Activated CD8-positive, alpha-beta T cell treated with anti-CD3 and anti-CD28 coated beads for 36 hours (primary cell): ENCODE data around the gene CPXM2. TPM values are rescaled to one million over a fixed set of nuclear protein-coding genes. Genes with fewer than 3 reads are reported as not detected.

Source experiments
- ATAC-seq: fragments of 200-7000 bp; cut with Tn5 transposase; one replicate; pipeline ENCODE4 v1.10.0; 2021; ENCODE audit warnings: mild to moderate bottlenecking, moderate library complexity
- CTCF ChIA-PET: fragments of 350-600 bp; sonication (Branson Sonifier 250); formaldehyde crosslinking; loops from one replicate; lab custom pipeline; 2021; ENCODE audit warnings: antibody characterized with exemption; lab: Charles Lee
- POLR2A ChIA-PET: fragments of 350-600 bp; sonication (Branson Sonifier 250); formaldehyde crosslinking; loops from one replicate; lab custom pipeline; 2021; ENCODE audit warnings: antibody characterized with exemption; lab: Charles Lee
- DNase-seq: peaks from one replicate; pipeline ENCODE4 v3.0.0-alpha.2; 2020
- H3K27ac Mint-ChIP-seq: one replicate; pipeline ENCODE4 v1.8.0; 2021; ENCODE audit warnings: mild to moderate bottlenecking, mixed read lengths
- H3K27me3 Mint-ChIP-seq: one replicate; pipeline ENCODE4 v1.8.0; 2021; ENCODE audit warnings: mixed read lengths
- H3K36me3 Mint-ChIP-seq: one replicate; pipeline ENCODE4 v1.8.0; 2021; ENCODE audit warnings: low read depth, mixed read lengths
- H3K4me1 Mint-ChIP-seq: one replicate; pipeline ENCODE4 v1.8.0; 2021; ENCODE audit warnings: low read depth, mixed read lengths
- H3K4me3 Mint-ChIP-seq: one replicate; pipeline ENCODE4 v1.8.0; 2021; ENCODE audit warnings: mild to moderate bottlenecking, moderate library complexity, mixed read lengths
- H3K9me3 Mint-ChIP-seq: one replicate; pipeline ENCODE4 v1.8.0; 2021; ENCODE audit warnings: mixed read lengths
- intact Hi-C: fragments of 100-400 bp; cut with micrococcal nuclease; formaldehyde crosslinking; loops from one replicate; pipeline ENCODE4 v1.10.0; 2022
- total RNA-seq, 2 experiments: library from RNA; stranded (reverse); gene quantifications; one replicate each; pipeline ENCODE4 v1.2.3, GENCODE V29; 2021
- TF ChIP-seq, protein P1 (sequence below): fragments of 200-600 bp; IDR thresholded peaks from one replicate; pipeline ENCODE4 v1.8.0; 2022; ENCODE audit warnings: antibody characterized with exemption, mild to moderate bottlenecking

Gene CPXM2
- total RNA-seq, 2 experiments from 2014 or later = not detected

DNA sequence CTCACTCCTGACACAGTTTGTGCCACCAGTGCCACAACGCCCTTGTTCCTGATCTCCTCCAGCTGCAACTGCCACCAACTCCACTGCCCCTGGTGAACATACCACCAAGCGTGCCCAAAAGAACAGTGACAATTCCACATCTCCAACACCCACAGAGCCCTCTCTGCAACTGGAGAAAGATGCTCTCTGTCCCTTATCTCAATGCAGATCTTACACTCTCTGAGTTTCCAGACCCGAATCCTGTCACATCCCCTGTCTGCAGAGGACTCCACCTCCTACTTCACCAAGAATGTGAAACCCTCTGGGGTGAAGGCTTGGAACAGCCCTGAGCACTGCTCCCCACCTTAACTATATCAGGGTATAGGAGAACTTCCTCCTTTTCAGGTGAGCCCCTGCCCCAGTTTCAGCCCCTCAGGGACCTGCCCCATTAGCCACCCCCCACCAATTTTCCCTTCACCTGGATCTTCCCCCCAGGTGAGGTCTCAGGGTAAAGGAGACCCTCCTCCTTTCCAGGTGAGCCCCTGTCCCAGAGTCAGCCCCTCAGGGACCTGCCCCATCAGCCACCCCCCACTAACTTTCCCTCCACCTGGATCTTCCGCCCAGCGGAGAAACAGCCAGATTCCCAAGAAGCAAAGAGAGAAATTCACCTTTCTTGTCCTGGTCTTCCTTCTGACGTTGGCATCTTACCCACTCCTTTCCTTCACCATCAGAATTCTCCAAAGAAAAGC lies 55.0 kb downstream of the CPXM2 start:
- Mint-ChIP-seq H3K27me3 (peaks cover 5% of the 10 kb centered on the region), H3K4me3 (no peak overlapping the region), H3K36me3 (no peaks in the 10 kb centered on the region), H3K27ac (no peak overlapping the region), H3K4me1 (no peaks in the 10 kb centered on the region), H3K9me3 (no peaks in the 10 kb centered on the region)
- ChIA-PET CTCF (no interaction called here), POLR2A (no interaction called here)
- no peak for DNase-seq
- no peak for ATAC-seq
- TF ChIP-seq, protein P1, sequence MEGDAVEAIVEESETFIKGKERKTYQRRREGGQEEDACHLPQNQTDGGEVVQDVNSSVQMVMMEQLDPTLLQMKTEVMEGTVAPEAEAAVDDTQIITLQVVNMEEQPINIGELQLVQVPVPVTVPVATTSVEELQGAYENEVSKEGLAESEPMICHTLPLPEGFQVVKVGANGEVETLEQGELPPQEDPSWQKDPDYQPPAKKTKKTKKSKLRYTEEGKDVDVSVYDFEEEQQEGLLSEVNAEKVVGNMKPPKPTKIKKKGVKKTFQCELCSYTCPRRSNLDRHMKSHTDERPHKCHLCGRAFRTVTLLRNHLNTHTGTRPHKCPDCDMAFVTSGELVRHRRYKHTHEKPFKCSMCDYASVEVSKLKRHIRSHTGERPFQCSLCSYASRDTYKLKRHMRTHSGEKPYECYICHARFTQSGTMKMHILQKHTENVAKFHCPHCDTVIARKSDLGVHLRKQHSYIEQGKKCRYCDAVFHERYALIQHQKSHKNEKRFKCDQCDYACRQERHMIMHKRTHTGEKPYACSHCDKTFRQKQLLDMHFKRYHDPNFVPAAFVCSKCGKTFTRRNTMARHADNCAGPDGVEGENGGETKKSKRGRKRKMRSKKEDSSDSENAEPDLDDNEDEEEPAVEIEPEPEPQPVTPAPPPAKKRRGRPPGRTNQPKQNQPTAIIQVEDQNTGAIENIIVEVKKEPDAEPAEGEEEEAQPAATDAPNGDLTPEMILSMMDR = no peak
- intact Hi-C loops = no loop called here

DNA sequence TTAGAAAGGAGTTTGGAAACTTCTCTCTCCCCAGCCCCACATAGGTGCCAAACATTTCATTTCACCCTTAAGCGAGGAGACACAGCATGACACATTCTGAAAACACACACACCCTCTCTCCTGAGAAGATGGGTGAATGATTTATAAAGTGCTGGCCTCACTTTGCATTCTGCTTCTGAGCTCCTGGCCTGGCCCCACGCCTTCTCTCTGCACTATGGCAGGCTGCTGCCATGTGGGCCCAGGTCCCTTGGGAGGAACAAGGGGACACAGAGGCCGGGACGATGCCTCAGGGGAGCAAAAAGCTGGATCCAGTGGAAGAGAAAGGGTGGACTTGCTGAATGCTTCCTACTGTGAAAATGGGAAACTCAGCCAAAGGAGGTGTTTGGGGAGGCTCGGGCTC lies 56.0 kb downstream of the CPXM2 start:
- H3K36me3 Mint-ChIP-seq = no peaks in the 10 kb centered on the region
- CTCF ChIA-PET = no interaction called here
- peaks cover 7% of the 10 kb centered on the region for H3K27me3 Mint-ChIP-seq
- intact Hi-C loops = no loop called here
- ATAC-seq (no peak), DNase-seq (no peak)
- TF ChIP-seq, protein P1 = no peak
- H3K4me1 Mint-ChIP-seq = no peaks in the 10 kb centered on the region
- POLR2A ChIA-PET = no interaction called here
- H3K9me3 Mint-ChIP-seq = peaks cover 2% of the 10 kb centered on the region
- H3K27ac Mint-ChIP-seq = no peak overlapping the region
- H3K4me3 Mint-ChIP-seq = no peak overlapping the region

DNA sequence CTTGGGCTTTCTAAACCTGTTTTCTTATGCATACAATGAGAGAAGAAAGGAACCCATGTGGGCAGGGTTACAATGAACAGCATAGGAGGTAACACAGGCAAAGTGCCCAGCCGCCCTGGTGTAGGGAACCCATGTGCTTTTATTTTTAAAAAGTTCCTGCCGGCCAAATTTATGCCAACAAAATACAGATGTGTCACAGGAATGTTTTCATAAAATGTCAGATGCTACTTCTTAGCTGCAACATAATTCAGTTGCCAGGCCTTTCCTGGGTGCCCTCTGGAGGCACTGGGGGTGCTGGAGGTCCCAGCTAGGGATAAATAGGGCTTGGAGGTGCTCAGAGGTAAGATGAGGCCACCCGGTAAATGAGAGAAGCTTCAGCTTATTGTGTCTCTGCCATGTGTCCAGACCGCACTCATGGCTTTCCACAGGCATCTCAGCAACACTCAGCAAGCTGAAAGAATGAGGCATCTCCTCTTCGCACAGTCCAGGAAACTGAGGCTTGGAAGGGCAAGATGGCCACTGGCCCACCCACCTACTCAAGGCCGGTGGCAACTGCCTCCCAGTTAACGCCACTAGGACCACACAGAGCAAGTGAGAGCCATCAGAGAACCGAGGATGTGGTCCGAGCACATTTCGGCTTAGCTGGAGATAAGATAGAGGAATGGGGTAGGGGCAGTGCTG lies 58.3 kb downstream of the CPXM2 start:
- H3K4me1 Mint-ChIP-seq = no peaks in the 10 kb centered on the region
- no peak for ATAC-seq
- H3K27me3 Mint-ChIP-seq = peaks cover 7% of the 10 kb centered on the region
- POLR2A ChIA-PET = no interaction called here
- H3K9me3 Mint-ChIP-seq = peaks cover 4% of the 10 kb centered on the region
- CTCF ChIA-PET = no interaction called here
- no peaks in the 10 kb centered on the region for H3K36me3 Mint-ChIP-seq
- TF ChIP-seq, protein P1 = no peak
- intact Hi-C loops = no loop called here
- no peak for DNase-seq
- H3K4me3 Mint-ChIP-seq = no peak overlapping the region
- H3K27ac Mint-ChIP-seq = no peak overlapping the region

DNA sequence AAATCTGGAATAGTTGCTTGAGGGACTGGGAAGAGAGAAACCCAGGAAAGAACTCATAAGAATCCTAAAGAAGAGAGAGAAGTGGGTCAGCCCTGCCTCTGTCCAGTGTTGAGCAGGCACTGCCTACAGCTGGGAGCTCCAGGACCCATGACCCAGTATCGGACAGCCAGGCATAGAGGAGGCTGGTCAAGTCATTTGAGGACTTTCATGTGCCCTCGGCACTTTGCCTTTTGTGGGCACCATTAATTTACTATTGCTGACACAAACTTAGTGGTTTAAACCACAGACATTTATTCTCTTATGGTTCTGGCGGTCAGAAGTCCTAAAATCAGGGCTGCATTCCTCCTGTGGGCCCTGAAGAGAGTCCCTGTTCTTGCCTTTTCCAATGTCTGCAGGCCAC lies 60.3 kb downstream of the CPXM2 start:
- ATAC-seq (no peak), DNase-seq (no peak)
- POLR2A ChIA-PET = no interaction called here
- no peak overlapping the region for H3K27ac Mint-ChIP-seq
- H3K4me3 Mint-ChIP-seq = no peak overlapping the region
- H3K9me3 Mint-ChIP-seq = peaks cover 4% of the 10 kb centered on the region
- H3K27me3 Mint-ChIP-seq = peaks cover 5% of the 10 kb centered on the region
- H3K4me1 Mint-ChIP-seq = no peaks in the 10 kb centered on the region
- CTCF ChIA-PET = no interaction called here
- TF ChIP-seq, protein P1 = no peak
- no peaks in the 10 kb centered on the region for H3K36me3 Mint-ChIP-seq
- intact Hi-C loops = no loop called here

DNA sequence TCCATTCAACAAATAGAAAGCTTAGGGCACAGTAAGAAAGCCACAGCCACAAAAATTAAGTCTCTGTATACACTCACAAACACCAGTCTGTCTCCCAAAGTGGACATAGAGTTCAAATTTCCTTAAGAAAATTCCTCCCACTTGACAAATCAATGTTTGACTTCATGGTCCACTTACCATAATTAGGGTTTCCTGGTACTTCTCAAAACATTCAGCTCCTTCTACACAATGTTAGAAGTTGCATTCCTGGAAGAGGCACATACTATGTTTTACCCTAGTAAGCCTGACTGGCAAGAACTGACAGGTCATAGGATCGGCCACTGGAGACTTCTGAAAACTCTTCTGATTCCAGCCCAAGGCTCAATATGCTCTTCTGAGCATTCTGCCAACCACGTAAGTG lies 70.5 kb downstream of the CPXM2 start:
- Mint-ChIP-seq H3K27ac (no peak overlapping the region), H3K27me3 (peaks cover 5% of the 10 kb centered on the region), H3K36me3 (no peaks in the 10 kb centered on the region), H3K4me3 (no peak overlapping the region), H3K9me3 (peaks cover 4% of the 10 kb centered on the region), H3K4me1 (no peaks in the 10 kb centered on the region)
- DNase-seq (no peak), ATAC-seq (no peak)
- ChIA-PET POLR2A (no interaction called here), CTCF (no interaction called here)
- intact Hi-C loops = no loop called here
- TF ChIP-seq, protein P1 = no peak
